Left kidney (tissue), 2 donors: ENCODE measurements around the gene MUL1. TPM values are rescaled to one million over a fixed set of nuclear protein-coding genes. Genes with fewer than 3 reads are reported as not detected.
"Not testable (repeated sequence)": the region's sequence is repeated elsewhere in the genome, so short reads cannot be mapped to it uniquely, and the experiment has no call there.

Source experiments
- DNase-seq: peaks from one replicate; pipeline ENCODE4 v3.0.0-alpha.2; 2013
- polyA plus RNA-seq: library from polyadenylated mRNA; unstranded; fragments of 120-200 nt; gene quantifications from one replicate; pipeline ENCODE4 v1.2.1, GENCODE V29; 2013; ENCODE audit not compliant: insufficient read length

The MUL1 gene
- polyA plus RNA-seq, 1 donor: 32.5 TPM

- DNase-seq: peak; percentile 88
These were observed 14.3 kb upstream of the MUL1 start for GRCh38 chr1:20521960-20522861.

DNA sequence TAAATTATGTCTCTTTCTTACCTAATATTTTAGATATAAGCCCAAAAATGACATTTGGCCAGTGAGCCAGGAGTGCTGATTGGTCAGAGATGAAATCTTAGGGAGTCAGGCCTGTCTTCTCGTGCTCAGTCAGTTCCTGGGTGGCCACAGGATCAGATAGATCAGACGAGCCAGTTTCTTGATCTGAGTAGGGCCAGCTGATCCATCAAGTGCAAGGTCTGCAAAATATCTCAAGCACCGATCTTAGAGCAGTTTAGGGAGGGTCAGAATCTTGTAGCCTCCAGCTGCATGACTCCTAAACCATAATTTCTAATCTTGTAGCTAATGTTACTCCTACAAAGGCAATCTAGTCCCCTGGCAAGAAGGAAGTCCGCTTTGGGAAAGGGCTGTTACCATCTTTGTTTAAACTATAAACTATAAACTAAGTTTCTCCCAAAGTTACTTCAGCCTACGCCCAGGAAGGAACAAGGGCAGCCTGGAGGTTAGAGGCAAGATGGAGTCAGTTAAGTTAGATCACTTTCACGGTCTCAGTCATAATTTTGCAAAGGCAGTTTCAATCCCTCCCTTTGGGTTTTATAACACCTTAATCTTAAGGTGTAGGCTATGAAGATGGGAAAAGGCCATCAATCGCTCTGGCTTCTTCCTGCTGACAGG lies 11.8 kb upstream of the MUL1 start:
- DNase-seq: not testable (repeated sequence)

DNA sequence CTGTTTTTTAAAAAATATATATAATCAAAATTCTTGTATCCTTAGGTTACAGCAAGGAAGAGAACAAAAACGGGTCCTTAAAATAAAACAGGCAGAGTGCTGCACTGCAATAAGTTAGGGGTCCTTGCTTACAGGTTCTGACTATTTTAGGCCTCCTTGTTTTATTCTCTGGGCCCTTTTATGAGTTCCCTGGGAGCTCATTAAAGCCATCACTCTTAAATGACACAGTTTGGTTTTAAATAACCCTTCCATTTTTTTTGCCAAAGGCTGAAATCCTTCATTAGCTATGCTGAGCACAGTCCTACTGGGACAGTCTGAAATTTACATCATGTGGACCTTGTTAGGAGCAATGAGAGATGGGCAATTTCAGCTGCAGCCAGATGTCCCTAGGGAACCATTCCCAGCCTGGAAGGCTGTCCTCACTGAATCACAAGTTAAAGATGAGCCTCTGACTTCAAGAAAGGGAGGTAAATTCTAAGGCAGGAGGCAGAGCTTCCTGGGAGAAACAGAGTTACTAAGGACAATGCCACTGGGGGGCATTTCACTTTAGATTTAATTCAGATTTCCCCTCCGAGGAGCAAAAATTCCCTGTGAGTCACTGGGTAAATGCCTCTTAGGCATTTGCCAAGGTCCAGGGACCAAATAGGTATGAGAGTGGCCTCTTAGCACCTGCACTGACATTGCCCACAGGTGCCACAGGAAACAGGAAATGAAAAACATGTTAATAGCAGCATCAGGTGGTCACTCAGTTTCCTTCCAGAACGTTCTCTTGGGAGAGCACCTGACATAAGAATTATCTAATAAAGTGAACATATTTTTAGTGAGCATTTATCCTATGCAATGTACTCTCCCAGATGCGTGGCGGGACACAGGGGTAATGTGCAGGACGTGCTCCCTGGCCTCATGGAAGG lies 3.8 kb upstream of the MUL1 start:
- no peak for DNase-seq

DNA sequence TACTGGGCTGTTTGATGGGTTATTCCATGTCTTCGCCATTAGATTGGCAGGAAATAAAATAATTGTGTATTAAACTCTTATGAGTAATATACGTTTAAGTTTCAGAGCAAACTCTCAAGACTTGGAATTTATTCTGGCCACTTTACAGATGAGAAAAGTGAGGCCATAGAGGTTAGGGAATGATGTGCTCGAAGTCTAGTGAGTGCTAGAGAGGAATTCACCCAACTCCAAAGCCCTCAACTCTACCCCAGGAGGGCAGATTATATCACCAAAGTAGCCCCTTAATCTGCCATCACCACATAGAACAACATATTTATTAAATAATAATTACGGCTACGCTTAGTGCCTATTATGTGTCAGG lies 440 bp upstream of the MUL1 start:
- DNase-seq: no peak

GRCh38 chr1:20507248-20507563 lies 745 bp downstream of the MUL1 start:
- no peak for DNase-seq

GRCh38 chr1:20505488-20505887 lies 2.5 kb downstream of the MUL1 start:
- DNase-seq: no peak

- no peak for DNase-seq
These were observed 7.2 kb downstream of the MUL1 start for GRCh38 chr1:20500716-20501115.

DNA sequence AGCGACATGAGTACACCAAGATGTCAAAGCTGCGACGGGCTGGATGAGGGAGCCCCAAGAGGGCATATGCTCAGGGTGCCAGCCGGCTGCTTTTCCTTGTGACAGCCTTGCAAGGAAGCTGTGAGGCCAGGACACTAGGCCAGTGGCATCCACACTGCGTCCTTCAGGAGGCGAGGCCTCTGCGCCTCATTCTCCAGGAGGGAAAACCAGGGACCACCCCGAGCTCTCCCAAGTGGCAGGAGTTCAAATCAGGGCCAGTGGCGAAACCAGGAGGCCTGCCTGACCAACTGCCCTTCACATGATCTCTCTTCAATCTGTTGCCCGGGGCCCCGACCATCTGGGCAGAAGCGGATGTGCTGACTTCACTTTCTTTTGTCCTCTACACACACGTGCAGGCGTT lies 8.2 kb downstream of the MUL1 start:
- DNase-seq: no peak

- no peak for DNase-seq
These were observed 8.8 kb downstream of the MUL1 start for GRCh38 chr1:20499105-20499504.

- no peak for DNase-seq
These were observed 9.8 kb downstream of the MUL1 start for GRCh38 chr1:20498116-20498515.

DNA sequence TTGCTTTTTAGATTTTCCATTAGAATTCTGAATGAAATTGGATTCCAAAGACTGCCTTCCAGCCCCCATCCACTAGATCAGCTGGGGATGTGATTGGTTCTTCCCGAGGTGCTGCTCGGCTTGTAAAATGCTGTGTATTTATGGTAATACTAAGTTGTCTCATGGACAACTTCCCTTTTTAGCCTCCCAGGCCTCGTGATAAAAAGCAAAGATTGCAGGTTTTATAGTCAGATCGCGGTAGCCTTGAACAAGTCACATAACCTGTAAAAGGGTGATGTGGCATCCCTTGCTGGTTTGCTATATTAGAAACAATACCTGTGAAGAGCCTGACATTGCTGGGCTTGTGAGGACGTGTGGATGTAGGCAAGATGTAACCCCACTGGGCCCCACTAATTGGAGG lies 10.4 kb downstream of the MUL1 start:
- no peak for DNase-seq

DNA sequence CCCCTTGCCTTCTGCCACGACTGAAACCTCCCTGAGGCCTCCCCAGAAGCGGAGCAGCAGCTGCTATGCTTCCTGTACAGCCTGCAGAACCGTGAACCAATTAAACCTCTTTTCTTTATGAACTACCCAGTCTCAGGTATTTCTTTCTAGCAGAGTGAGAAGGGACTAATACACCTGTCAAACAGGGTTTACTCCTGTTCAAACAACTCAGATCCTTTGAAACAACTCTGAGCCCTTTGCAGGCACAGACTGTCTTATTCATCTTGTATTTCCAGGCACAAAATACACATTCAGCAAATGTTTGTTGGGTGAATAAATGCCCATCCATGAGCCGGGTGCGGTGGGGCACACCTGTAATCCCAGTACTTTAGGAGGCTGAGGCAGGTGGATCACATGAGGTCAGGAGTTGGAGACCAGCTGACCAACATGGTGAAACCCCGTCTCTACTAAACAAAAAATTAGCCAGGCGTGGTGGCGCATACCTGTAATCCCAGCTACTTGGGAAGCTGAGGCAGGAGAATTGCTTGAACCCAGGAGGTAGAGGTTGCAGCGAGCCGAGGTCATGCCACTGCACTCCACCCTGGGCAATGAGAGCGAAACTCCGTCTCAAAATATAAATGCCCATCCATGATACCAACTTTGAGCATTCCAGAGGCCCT lies 11.1 kb downstream of the MUL1 start:
- DNase-seq: not testable (repeated sequence)

DNA sequence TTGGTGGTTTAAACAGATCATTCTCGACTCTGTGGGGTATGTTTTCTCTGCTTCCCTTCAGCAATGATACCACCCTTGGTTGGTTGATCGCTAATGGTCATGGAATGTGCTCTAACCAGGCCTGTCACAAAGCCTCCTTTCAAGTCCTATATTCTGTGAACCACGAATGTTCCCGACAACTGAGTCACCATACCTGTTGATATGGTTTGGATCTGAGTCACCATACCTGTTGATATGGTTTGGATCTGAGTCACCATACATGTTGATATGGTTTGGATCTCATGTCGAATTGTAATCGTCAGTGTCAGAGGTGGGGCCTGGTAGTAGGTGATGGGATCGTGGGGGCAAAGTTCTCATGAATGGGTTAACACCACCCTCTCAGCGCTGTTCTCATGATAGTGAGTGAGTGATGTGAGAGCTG lies 11.7 kb downstream of the MUL1 start:
- DNase-seq: no peak

DNA sequence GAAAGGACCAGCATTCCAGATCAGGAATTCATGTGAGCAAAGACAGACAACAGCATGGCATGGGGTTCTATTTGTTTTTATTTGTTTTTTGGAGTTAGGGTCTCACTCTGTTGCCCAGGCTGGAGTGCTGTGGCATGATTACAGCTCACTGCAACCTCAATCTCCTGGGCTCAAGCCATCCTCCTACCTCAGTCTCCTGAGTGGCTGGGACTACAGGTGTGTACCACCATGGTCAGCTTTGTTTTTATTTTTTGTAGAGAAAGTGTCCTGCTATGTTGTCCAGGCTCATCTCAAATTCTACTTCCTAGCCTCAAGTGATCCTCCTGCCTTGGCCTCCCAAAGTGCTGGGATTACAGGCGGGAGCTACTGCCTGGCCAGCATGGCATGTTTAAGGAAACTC lies 12.3 kb downstream of the MUL1 start:
- no peak for DNase-seq

GRCh38 chr1:20494609-20495311 lies 13.2 kb downstream of the MUL1 start:
- DNase-seq: no peak

DNA sequence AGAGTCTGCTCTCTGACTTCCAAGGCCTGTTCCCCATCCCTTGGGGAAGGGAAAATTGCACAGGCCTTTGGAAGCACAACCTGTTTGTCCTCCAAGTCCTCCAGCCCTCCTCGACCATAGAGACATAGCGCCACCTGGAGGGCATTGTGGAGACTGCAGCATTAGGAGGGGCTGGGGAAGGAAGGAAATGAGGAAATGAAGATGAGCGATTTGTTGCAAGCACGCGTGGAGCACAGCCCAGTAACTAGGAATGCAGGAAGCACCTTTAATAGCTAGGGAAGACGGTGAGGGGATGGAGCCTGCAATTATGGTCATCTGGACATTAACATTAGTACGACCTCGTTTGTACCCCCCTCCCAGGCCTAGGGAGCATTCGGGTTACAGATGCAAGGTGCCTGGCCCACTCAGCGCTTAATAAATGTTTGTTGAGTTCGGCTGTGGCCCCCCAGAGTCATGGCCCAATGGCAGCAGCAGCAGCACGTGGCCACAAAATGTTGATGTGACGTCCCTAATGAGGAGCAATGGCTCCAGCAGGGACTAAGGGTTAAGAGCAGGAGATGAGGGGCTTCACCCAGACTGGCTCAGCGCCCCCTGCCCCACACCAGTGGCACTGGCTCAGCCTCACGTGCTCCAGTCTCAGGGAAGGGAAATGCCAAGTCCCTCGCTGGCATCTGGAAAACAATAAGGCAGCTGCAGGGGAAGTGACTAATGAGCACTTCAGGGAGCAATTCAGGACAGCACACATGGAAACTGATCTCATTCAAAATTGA lies 13.9 kb downstream of the MUL1 start:
- peak; percentile 89 for DNase-seq

DNA sequence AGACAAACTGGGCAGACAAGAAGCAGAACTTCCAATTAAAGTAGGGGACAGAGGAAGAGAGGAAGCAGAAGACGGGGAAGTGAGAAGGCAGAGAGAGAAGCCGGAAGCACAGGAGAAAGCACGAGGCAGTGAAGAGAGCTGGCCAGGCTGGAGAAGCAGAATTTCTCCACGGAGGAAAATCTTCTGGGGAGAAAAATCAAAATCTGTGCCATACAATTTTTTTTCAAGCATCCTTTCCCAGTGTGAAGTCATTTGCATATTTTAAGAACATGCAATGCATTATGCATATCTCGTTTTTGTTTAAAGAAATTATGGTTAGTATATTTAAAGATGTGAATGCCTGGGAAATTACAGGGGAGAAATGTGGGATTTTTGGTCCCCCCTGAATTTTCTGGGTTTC lies 14.6 kb downstream of the MUL1 start:
- DNase-seq: no peak

GRCh38 chr1:20492751-20493150 lies 15.2 kb downstream of the MUL1 start:
- no peak for DNase-seq

- DNase-seq: no peak
These were observed 16.1 kb downstream of the MUL1 start for GRCh38 chr1:20491866-20492265.

- DNase-seq: no peak
These were observed 16.8 kb downstream of the MUL1 start for GRCh38 chr1:20491178-20491577.

GRCh38 chr1:20487236-20487590 lies 20.7 kb downstream of the MUL1 start:
- no peak for DNase-seq
